Activated CD8-positive, alpha-beta T cell treated with anti-CD3 and anti-CD28 coated beads, Interleukin-2, amount 10 ng/mL, durations not matched to agents 7 days and 5 days (primary cell): ENCODE results near the gene ACSM6. TPM values are rescaled to one million over a fixed set of nuclear protein-coding genes. Genes with fewer than 3 reads are reported as not detected.

Source experiments
- ATAC-seq: fragments of 150-1000 bp; cut with Tn5 transposase; one replicate; pipeline ENCODE4 v1.10.0; 2021; ENCODE audit warnings: moderate library complexity
- CTCF ChIA-PET: fragments of 350-600 bp; sonication (Branson Sonifier 250); formaldehyde crosslinking; loops from one replicate; lab custom pipeline; 2021; ENCODE audit warnings: antibody characterized with exemption; lab: Charles Lee
- POLR2A ChIA-PET: fragments of 350-600 bp; sonication (Branson Sonifier 250); formaldehyde crosslinking; loops from one replicate; lab custom pipeline; 2021; ENCODE audit warnings: antibody characterized with exemption; lab: Charles Lee
- DNase-seq: peaks from one replicate; pipeline ENCODE4 v3.0.0-alpha.2; 2020
- H3K27ac Mint-ChIP-seq: one replicate; pipeline ENCODE4 v1.8.0; 2021; ENCODE audit warnings: mild to moderate bottlenecking, mixed read lengths
- H3K27me3 Mint-ChIP-seq: one replicate; pipeline ENCODE4 v1.8.0; 2021; ENCODE audit warnings: low read depth, mixed read lengths
- H3K36me3 Mint-ChIP-seq: one replicate; pipeline ENCODE4 v1.8.0; 2021; ENCODE audit warnings: low read depth, mixed read lengths
- H3K4me1 Mint-ChIP-seq: one replicate; pipeline ENCODE4 v1.8.0; 2021; ENCODE audit warnings: low read depth, mixed read lengths
- H3K4me3 Mint-ChIP-seq: one replicate; pipeline ENCODE4 v1.8.0; 2021; ENCODE audit warnings: mild to moderate bottlenecking, mixed read lengths
- H3K9me3 Mint-ChIP-seq: one replicate; pipeline ENCODE4 v1.8.0; 2022; ENCODE audit warnings: mixed read lengths; ENCODE audit not compliant: insufficient read depth
- total RNA-seq, 2 experiments: library from RNA; stranded (reverse); gene quantifications; one replicate each; pipeline ENCODE4 v1.2.3, GENCODE V29; 2021

Gene ACSM6
- total RNA-seq, result not detected

GRCh38 chr10:95193944-95194343, at the start of gene ACSM6:
Gene ACSM6, plus strand, starts transcription at chr10:95194238. Its CDS starts 248 bp downstream, at chr10:95194486.
- no peaks in the 10 kb centered on the region for H3K9me3 Mint-ChIP-seq
- POLR2A ChIA-PET, result no interaction called here

GRCh38 chr10:95168694-95169093, 25.3 kb upstream of the ACSM6 start:
- no peaks in the 10 kb centered on the region for H3K27me3 Mint-ChIP-seq
- ChIA-PET POLR2A (no interaction called here), CTCF (no interaction called here)
- H3K9me3 Mint-ChIP-seq, result peaks cover 4% of the 10 kb centered on the region
- ATAC-seq (no peak), DNase-seq (no peak)
- H3K4me1 Mint-ChIP-seq, result no peaks in the 10 kb centered on the region
- no peak overlapping the region for H3K27ac Mint-ChIP-seq
- no peak overlapping the region for H3K4me3 Mint-ChIP-seq
- no peaks in the 10 kb centered on the region for H3K36me3 Mint-ChIP-seq

More at GRCh38 chr10:95193944-95194343, at the start of gene ACSM6:
- Mint-ChIP-seq H3K27me3 (peaks cover 6% of the 10 kb centered on the region), H3K4me1 (no peaks in the 10 kb centered on the region), H3K4me3 (no peak within 1 kb of the TSS), H3K27ac (no peak within 1 kb of the TSS), H3K36me3 (no peaks in the 10 kb centered on the region)
- CTCF ChIA-PET, result no interaction called here
- ATAC-seq, result no peak
- no peak for DNase-seq

DNA sequence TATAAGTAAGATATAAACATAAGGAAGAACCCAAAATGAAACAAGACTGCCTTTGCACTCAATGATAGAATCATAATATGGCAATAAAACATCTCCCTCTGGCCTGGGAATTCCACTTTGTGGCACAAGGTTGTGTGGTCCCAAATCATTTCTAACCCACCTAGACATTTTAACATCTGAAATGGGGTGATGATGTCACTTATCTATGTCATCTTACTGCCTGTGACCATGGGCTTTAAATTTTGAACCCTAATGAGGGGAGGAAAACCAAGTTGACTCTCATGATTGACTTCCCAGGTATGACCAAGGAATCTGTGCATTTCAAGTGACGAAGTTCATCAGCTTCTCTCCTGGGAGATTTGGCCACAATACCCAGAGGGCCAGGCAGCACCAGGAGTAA, 24.5 kb upstream of the ACSM6 start:
- H3K27me3 Mint-ChIP-seq, result no peaks in the 10 kb centered on the region
- DNase-seq (no peak), ATAC-seq (no peak)
- ChIA-PET POLR2A (no interaction called here), CTCF (no interaction called here)
- no peak overlapping the region for H3K4me3 Mint-ChIP-seq
- no peak overlapping the region for H3K27ac Mint-ChIP-seq
- H3K4me1 Mint-ChIP-seq, result no peaks in the 10 kb centered on the region
- no peaks in the 10 kb centered on the region for H3K36me3 Mint-ChIP-seq
- peaks cover 4% of the 10 kb centered on the region for H3K9me3 Mint-ChIP-seq

- DNase-seq (no peak), ATAC-seq (no peak)
- Mint-ChIP-seq H3K27ac (no peak overlapping the region), H3K36me3 (no peaks in the 10 kb centered on the region), H3K27me3 (no peaks in the 10 kb centered on the region), H3K4me3 (no peak overlapping the region), H3K4me1 (no peaks in the 10 kb centered on the region), H3K9me3 (peaks cover 4% of the 10 kb centered on the region)
- CTCF ChIA-PET, result no interaction called here
- POLR2A ChIA-PET, result no interaction called here
These were observed 23.2 kb upstream of the ACSM6 start for GRCh38 chr10:95170790-95171189.

DNA sequence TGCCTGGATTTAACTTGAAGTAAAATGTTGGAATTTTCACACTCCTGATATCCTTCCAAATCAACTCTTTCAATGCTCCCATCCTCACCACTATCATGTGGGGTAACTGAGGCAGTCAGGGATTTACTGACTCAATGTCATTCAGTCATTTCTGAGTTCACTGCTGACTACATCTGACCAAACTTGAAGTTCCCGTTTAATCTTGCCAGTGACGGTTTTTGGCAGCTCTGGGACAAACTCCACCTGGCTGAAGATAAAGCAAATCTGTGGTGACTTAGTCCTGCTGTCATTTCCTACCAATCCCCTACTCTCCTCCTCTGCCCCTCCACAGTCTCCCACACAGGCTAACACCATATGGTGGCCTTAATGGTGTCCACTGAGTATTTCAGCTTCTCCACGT, 22.7 kb upstream of the ACSM6 start:
- no peak for ATAC-seq
- H3K9me3 Mint-ChIP-seq, result peaks cover 3% of the 10 kb centered on the region
- H3K4me3 Mint-ChIP-seq, result no peak overlapping the region
- H3K4me1 Mint-ChIP-seq, result no peaks in the 10 kb centered on the region
- H3K36me3 Mint-ChIP-seq, result no peaks in the 10 kb centered on the region
- H3K27me3 Mint-ChIP-seq, result no peaks in the 10 kb centered on the region
- CTCF ChIA-PET, result no interaction called here
- no peak overlapping the region for H3K27ac Mint-ChIP-seq
- POLR2A ChIA-PET, result no interaction called here
- DNase-seq, result no peak

GRCh38 chr10:95172851-95173250, 21.2 kb upstream of the ACSM6 start:
- Mint-ChIP-seq H3K27ac (no peak overlapping the region), H3K27me3 (peaks cover 2% of the 10 kb centered on the region), H3K36me3 (no peaks in the 10 kb centered on the region), H3K9me3 (no peaks in the 10 kb centered on the region), H3K4me1 (no peaks in the 10 kb centered on the region), H3K4me3 (no peak overlapping the region)
- CTCF ChIA-PET, result no interaction called here
- POLR2A ChIA-PET, result no interaction called here
- ATAC-seq (no peak), DNase-seq (no peak)

DNA sequence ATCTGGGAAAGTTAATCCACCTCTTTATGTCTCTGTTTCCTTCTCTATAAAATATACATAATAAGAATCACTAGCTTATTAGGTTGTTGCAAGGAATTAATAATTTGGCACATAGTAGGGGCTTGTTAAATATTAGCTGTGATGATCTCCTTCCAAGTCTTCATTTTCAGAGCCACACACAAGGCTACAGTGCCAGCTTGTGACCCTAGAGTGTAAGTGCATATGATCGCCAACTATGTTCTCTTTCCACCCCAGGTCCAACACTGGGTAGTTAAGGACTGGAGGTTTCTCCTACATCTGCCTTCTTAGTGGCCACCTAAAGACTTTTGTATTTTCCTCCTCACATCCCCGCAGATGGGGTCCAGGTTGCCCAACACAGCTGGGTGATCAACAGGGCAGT, 17.9 kb upstream of the ACSM6 start:
- Mint-ChIP-seq H3K9me3 (no peaks in the 10 kb centered on the region), H3K4me3 (no peak overlapping the region), H3K27me3 (peaks cover 5% of the 10 kb centered on the region), H3K27ac (no peak overlapping the region), H3K4me1 (no peaks in the 10 kb centered on the region), H3K36me3 (no peaks in the 10 kb centered on the region)
- DNase-seq (no peak), ATAC-seq (no peak)
- POLR2A ChIA-PET, result no interaction called here
- CTCF ChIA-PET, result no interaction called here

- no peaks in the 10 kb centered on the region for H3K36me3 Mint-ChIP-seq
- ChIA-PET CTCF (no interaction called here), POLR2A (no interaction called here)
- H3K27ac Mint-ChIP-seq, result no peak overlapping the region
- no peak for DNase-seq
- no peak overlapping the region for H3K4me3 Mint-ChIP-seq
- no peaks in the 10 kb centered on the region for H3K4me1 Mint-ChIP-seq
- no peaks in the 10 kb centered on the region for H3K9me3 Mint-ChIP-seq
- no peak for ATAC-seq
- H3K27me3 Mint-ChIP-seq, result peaks cover 12% of the 10 kb centered on the region
These were observed 16.6 kb upstream of the ACSM6 start for GRCh38 chr10:95177429-95177828.

- Mint-ChIP-seq H3K36me3 (no peaks in the 10 kb centered on the region), H3K27me3 (peaks cover 14% of the 10 kb centered on the region), H3K4me3 (no peak overlapping the region), H3K27ac (no peak overlapping the region), H3K9me3 (no peaks in the 10 kb centered on the region), H3K4me1 (peaks cover 3% of the 10 kb centered on the region)
- ATAC-seq (no peak), DNase-seq (no peak)
- POLR2A ChIA-PET, result no interaction called here
- CTCF ChIA-PET, result interaction anchor here (1.3 kb wide), 1 partner anchor 65 kb away, joined by 5 read pairs; no protein-coding TSS in a partner anchor
These were observed 15.8 kb upstream of the ACSM6 start for GRCh38 chr10:95178266-95178665.

DNA sequence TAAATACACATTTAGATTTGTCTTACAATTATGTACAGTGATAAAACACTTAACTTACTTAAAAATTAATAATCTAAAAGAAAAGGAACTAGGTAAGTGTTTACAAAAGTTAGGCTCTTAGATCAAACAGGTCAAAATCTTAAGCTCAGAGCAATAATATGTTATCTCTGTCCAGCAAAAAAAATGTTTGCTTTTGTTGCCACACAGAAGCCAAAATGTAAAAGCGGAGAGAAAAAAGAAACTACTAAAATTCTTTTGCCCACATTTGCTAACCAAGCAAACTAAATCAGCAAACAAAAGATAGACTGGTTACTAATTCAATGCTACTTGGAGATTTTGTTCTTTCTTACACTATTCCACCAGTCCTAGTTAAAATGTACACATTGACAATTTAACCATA, 15.2 kb upstream of the ACSM6 start:
- H3K27me3 Mint-ChIP-seq, result peaks cover 14% of the 10 kb centered on the region
- CTCF ChIA-PET, result interaction anchor here (1.3 kb wide), 1 partner anchor 64 kb away, joined by 5 read pairs; no protein-coding TSS in a partner anchor
- H3K27ac Mint-ChIP-seq, result no peak overlapping the region
- DNase-seq (no peak), ATAC-seq (no peak)
- POLR2A ChIA-PET, result no interaction called here
- H3K4me1 Mint-ChIP-seq, result peaks cover 3% of the 10 kb centered on the region
- H3K4me3 Mint-ChIP-seq, result no peak overlapping the region
- no peaks in the 10 kb centered on the region for H3K36me3 Mint-ChIP-seq
- no peaks in the 10 kb centered on the region for H3K9me3 Mint-ChIP-seq

GRCh38 chr10:95181726-95182125, 12.3 kb upstream of the ACSM6 start:
- no peaks in the 10 kb centered on the region for H3K36me3 Mint-ChIP-seq
- H3K4me1 Mint-ChIP-seq, result peaks cover 7% of the 10 kb centered on the region
- CTCF ChIA-PET, result interaction anchor here (0.7 to 1.0 kb wide), 2 partner anchors 64 to 182 kb away, joined by 3 read pairs; no protein-coding TSS in a partner anchor
- no peak overlapping the region for H3K27ac Mint-ChIP-seq
- DNase-seq, result no peak
- no peaks in the 10 kb centered on the region for H3K9me3 Mint-ChIP-seq
- peaks cover 28% of the 10 kb centered on the region for H3K27me3 Mint-ChIP-seq
- H3K4me3 Mint-ChIP-seq, result no peak overlapping the region
- POLR2A ChIA-PET, result interaction anchor here (0.7 kb wide), 1 partner anchor 381 kb away, joined by 3 read pairs; no protein-coding TSS in a partner anchor
- no peak for ATAC-seq

DNA sequence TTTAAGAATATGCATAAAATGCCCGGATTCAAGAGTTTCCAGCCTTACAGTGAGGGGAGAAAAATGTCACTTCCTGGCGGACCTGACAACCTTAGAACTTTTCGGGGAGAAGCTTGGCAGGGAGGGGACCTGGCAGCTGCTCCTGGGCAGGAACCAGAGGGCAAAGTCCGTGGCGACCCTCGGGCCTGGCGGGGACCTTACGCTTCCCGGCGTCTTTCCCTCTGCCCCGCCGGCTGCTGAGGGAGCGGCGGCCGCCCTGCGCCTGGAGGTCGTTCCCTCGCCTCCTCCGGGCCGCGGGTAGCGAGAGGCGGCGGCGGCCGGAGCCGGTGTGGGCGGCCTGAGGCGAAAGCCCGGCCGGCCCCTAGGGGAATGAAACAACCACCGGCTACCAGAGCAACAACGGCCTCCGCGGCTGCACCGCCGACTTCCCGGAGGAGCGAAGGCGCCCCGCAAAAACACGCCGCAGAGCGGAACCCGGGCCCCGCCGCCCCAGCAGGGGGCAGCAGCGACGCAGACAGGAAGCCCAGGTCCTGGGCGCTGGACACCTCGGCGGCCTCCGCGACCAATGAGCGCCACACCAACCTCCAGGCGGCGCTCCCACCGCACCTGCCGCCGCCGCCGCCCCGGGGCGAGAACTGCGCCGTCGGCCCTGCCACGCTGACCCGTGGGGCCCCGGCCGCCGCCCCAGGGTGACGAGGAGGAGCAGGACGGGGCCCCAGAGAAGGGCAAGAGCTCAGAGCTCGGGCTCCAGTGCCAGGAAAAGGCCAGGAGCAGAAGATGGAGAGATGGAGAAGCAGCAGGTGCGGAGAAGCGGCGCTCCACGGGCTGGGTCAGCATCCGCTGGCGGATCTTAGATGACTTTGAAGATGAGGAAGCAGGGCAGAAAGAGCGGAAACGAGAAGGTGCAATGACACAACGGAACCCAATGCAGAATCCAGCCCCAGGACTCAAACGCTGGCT, 10.5 kb upstream of the ACSM6 start:
- Mint-ChIP-seq H3K36me3 (no peaks in the 10 kb centered on the region), H3K27me3 (peaks cover 22% of the 10 kb centered on the region), H3K4me3 (peak overlapping the region; percentile 61), H3K9me3 (no peaks in the 10 kb centered on the region), H3K27ac (peak overlapping the region; percentile 22), H3K4me1 (peaks cover 7% of the 10 kb centered on the region)
- DNase-seq, result peak; percentile 77
- ChIA-PET POLR2A (no interaction called here), CTCF (interaction anchor here (0.6 to 3.4 kb wide), 8 partner anchors 18 to 191 kb away, joined by 3 to 19 read pairs (median 4); no protein-coding TSS in a partner anchor)
- ATAC-seq, result peak; percentile 98
